Stimulated activated effector memory CD8-positive, alpha-beta T cell treated with anti-CD3 and anti-CD28 coated beads, Interleukin-12 subunit alpha, Interleukin-12 subunit beta, amount 100 ng/mL, for 72 hours (primary cell): ENCODE data around the gene USP9Y.
"Not testable (repeated sequence)": the region's sequence is repeated elsewhere in the genome, so short reads cannot be mapped to it uniquely, and the experiment has no call there.

ENCODE experiments used
- ATAC-seq: fragments of 150-1000 bp; cut with Tn5 transposase; 2 replicates; pipeline ENCODE4 v1.10.0; 2021
- DNase-seq, 2 donors: peaks; one replicate each; pipeline ENCODE4 v3.0.0; 2021 to 2022; ENCODE audit warnings: low spot score in 2 of 2
- H3K27ac Mint-ChIP-seq: one replicate; pipeline ENCODE4 v1.8.0; 2022; ENCODE audit warnings: mild to moderate bottlenecking, mixed read lengths
- H3K36me3 Mint-ChIP-seq: one replicate; pipeline ENCODE4 v1.8.0; 2022; ENCODE audit warnings: mild to moderate bottlenecking, mixed read lengths
- H3K4me1 Mint-ChIP-seq: one replicate; pipeline ENCODE4 v1.8.0; 2022; ENCODE audit warnings: mixed read lengths
- H3K4me3 Mint-ChIP-seq: one replicate; pipeline ENCODE4 v1.8.0; 2022; ENCODE audit warnings: mild to moderate bottlenecking, mixed read lengths
- H3K9me3 Mint-ChIP-seq: one replicate; pipeline ENCODE4 v1.8.0; 2022; ENCODE audit warnings: mixed read lengths

USP9Y gene, protein sequence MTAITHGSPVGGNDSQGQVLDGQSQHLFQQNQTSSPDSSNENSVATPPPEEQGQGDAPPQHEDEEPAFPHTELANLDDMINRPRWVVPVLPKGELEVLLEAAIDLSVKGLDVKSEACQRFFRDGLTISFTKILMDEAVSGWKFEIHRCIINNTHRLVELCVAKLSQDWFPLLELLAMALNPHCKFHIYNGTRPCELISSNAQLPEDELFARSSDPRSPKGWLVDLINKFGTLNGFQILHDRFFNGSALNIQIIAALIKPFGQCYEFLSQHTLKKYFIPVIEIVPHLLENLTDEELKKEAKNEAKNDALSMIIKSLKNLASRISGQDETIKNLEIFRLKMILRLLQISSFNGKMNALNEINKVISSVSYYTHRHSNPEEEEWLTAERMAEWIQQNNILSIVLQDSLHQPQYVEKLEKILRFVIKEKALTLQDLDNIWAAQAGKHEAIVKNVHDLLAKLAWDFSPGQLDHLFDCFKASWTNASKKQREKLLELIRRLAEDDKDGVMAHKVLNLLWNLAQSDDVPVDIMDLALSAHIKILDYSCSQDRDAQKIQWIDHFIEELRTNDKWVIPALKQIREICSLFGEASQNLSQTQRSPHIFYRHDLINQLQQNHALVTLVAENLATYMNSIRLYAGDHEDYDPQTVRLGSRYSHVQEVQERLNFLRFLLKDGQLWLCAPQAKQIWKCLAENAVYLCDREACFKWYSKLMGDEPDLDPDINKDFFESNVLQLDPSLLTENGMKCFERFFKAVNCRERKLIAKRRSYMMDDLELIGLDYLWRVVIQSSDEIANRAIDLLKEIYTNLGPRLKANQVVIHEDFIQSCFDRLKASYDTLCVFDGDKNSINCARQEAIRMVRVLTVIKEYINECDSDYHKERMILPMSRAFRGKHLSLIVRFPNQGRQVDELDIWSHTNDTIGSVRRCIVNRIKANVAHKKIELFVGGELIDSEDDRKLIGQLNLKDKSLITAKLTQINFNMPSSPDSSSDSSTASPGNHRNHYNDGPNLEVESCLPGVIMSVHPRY (N-terminal part only)

DNA sequence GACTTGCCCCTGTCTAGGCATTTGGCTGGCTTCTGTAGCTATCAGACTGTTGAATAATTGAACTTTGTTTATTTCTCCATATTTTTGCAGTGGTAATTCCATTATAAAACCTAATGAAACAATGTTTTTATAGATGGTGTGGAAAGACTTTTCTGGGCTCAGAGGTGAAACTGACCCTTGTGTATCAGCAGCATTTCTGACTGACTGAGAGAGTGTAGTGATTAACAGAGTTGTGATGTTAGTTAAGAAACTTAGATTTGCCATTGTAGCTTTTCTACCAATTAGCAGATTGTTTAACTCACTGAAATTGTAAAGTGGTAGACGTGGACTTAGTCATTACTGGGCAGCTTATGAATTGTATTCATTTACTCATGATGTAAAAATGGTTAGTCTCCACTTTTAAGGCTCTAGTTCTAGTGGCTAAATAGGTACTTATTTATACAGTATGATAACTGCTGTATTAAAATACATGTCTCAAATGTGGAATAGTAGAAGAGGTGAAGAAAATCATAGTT lies at the start of gene USP9Y:
Gene USP9Y, plus strand, starts transcription at position 51 of the 515 bp plus-strand sequence. CDS start 8,217 bp downstream, outside the sequence.
- Mint-ChIP-seq H3K4me3 (no peak within 1 kb of the TSS), H3K36me3 (peaks cover 45% of the 10 kb centered on the region), H3K4me1 (peaks cover 23% of the 10 kb centered on the region), H3K27ac (no peak within 1 kb of the TSS), H3K9me3 (peaks cover 10% of the 10 kb centered on the region)
- ATAC-seq, result no peak
- DNase-seq, result no peak

- DNase-seq (no peak), ATAC-seq (no peak)
- Mint-ChIP-seq H3K9me3 (no peaks in the 10 kb centered on the region), H3K36me3 (no peaks in the 10 kb centered on the region), H3K4me1 (no peaks in the 10 kb centered on the region), H3K4me3 (no peak overlapping the region), H3K27ac (no peak overlapping the region)
Measured at GRCh38 chrY:12651621-12652036, 49.4 kb upstream of the USP9Y start.

GRCh38 chrY:12661745-12662681 lies 39.0 kb upstream of the USP9Y start:
- peak; percentile 9 to 84 for DNase-seq
- peaks cover 4% of the 10 kb centered on the region for H3K4me1 Mint-ChIP-seq
- H3K36me3 Mint-ChIP-seq, result peaks cover 40% of the 10 kb centered on the region
- peak overlapping the region; percentile 91 for H3K27ac Mint-ChIP-seq
- peak overlapping the region; percentile 83 for H3K4me3 Mint-ChIP-seq
- ATAC-seq, result peak; percentile 82
- no peaks in the 10 kb centered on the region for H3K9me3 Mint-ChIP-seq

- peak; percentile 6 to 86 for DNase-seq
Measured at GRCh38 chrY:12662745-12663591, 38.1 kb upstream of the USP9Y start.

DNA sequence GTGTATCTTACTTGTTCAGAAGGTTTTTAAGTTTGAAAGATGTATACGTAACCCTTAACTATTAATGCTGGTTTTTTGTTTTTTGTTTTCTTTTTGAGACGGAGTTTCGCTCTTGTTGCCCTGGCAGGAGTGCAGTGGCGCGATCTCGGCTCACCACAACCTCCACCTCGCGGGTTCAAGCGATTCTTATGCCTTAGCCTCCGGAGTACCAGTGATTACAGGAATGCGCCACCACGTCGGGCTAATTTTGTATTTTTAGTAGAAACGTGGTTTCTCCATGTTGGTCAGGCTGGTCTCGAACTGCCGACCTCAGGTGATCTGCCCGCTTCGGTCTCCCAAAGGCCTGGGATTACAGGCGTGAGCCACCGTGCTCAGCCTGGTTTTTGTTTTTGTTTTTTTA lies 37.2 kb upstream of the USP9Y start:
- peak in 1 of 2 donors; percentile 55 for DNase-seq
- H3K4me3 Mint-ChIP-seq, result peak overlapping the region; percentile 83
- not testable (repeated sequence) for H3K4me1 Mint-ChIP-seq, H3K9me3 Mint-ChIP-seq, ATAC-seq
- H3K36me3 Mint-ChIP-seq, result peaks cover 51% of the 10 kb centered on the region
- H3K27ac Mint-ChIP-seq, result peak overlapping the region; percentile 91

More at GRCh38 chrY:12662745-12663591, 38.1 kb upstream of the USP9Y start:
- Mint-ChIP-seq H3K36me3 (peaks cover 42% of the 10 kb centered on the region), H3K27ac (peak overlapping the region; percentile 91), H3K4me1 (peaks cover 4% of the 10 kb centered on the region), H3K9me3 (no peaks in the 10 kb centered on the region), H3K4me3 (peak overlapping the region; percentile 83)
- ATAC-seq, result peak; percentile 58

GRCh38 chrY:12678111-12678510 lies 22.9 kb upstream of the USP9Y start:
- Mint-ChIP-seq H3K36me3 (peaks cover 8% of the 10 kb centered on the region), H3K4me1 (peaks cover 26% of the 10 kb centered on the region), H3K9me3 (no peaks in the 10 kb centered on the region), H3K27ac (no peak overlapping the region), H3K4me3 (no peak overlapping the region)
- no peak for ATAC-seq
- DNase-seq, result no peak

GRCh38 chrY:12681535-12681934 lies 19.5 kb upstream of the USP9Y start:
- DNase-seq (no peak), ATAC-seq (no peak)
- H3K4me1 Mint-ChIP-seq, result peaks cover 26% of the 10 kb centered on the region
- no peak overlapping the region for H3K4me3 Mint-ChIP-seq
- H3K9me3 Mint-ChIP-seq, result no peaks in the 10 kb centered on the region
- H3K36me3 Mint-ChIP-seq, result peaks cover 12% of the 10 kb centered on the region
- peak overlapping the region; percentile 26 for H3K27ac Mint-ChIP-seq

GRCh38 chrY:12688337-12688736 lies 12.7 kb upstream of the USP9Y start:
- Mint-ChIP-seq H3K4me3 (no peak overlapping the region), H3K9me3 (peaks cover 3% of the 10 kb centered on the region), H3K27ac (peak overlapping the region; percentile 40), H3K4me1 (peaks cover 1% of the 10 kb centered on the region), H3K36me3 (peaks cover 63% of the 10 kb centered on the region)
- DNase-seq, result no peak
- ATAC-seq, result no peak

- DNase-seq (no peak), ATAC-seq (no peak)
- Mint-ChIP-seq H3K9me3 (peaks cover 10% of the 10 kb centered on the region), H3K36me3 (peaks cover 34% of the 10 kb centered on the region), H3K4me1 (peaks cover 12% of the 10 kb centered on the region), H3K4me3 (no peak overlapping the region), H3K27ac (no peak overlapping the region)
Measured at GRCh38 chrY:12700087-12700486, 944 bp upstream of the USP9Y start.

DNA sequence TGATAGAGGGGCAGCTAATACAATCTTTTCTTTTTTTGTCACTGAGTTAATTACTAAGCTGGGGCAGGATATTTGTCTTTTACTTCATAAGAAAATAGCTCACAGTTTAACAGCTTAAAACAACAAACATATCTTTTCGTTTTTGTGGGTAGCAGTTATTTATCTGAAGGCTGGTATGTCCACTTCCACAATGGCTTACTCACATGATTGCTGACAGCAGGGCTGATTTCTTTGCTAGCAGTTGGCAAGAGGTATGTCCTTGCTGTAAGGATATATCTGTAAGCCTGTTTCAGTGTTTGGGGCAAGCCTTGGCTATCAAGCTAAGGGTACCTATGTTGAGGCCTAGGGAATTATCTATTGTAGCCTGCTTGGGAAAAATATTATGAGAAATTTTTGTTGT lies 1.1 kb downstream of the USP9Y start:
- H3K4me3 Mint-ChIP-seq, result no peak overlapping the region
- DNase-seq (no peak), ATAC-seq (no peak)
- H3K27ac Mint-ChIP-seq, result no peak overlapping the region
- peaks cover 26% of the 10 kb centered on the region for H3K4me1 Mint-ChIP-seq
- H3K36me3 Mint-ChIP-seq, result peaks cover 54% of the 10 kb centered on the region
- peaks cover 10% of the 10 kb centered on the region for H3K9me3 Mint-ChIP-seq

DNA sequence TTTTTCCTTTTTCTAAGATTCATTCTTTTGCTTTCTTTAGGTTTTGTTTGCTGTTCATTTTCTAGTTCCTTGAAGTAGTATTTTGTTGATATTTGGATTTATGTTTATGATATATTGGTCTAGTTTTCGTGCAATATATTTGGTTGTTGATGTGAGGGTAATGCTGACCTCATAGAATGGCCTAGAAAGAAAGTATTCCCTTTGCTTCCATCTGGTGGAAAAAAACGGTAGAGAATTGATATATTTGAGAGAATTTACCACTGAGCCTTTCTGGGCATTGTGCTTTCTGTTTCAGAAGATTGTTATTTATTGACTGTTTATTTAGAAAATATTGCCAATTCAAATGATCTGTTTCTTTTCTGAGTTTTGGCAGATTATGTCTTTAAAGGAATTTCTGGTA lies 9.4 kb downstream of the USP9Y start:
- H3K9me3 Mint-ChIP-seq, result no peaks in the 10 kb centered on the region
- no peak for DNase-seq
- H3K27ac Mint-ChIP-seq, result no peak overlapping the region
- peaks cover 74% of the 10 kb centered on the region for H3K36me3 Mint-ChIP-seq
- no peak for ATAC-seq
- no peak overlapping the region for H3K4me3 Mint-ChIP-seq
- peaks cover 22% of the 10 kb centered on the region for H3K4me1 Mint-ChIP-seq

DNA sequence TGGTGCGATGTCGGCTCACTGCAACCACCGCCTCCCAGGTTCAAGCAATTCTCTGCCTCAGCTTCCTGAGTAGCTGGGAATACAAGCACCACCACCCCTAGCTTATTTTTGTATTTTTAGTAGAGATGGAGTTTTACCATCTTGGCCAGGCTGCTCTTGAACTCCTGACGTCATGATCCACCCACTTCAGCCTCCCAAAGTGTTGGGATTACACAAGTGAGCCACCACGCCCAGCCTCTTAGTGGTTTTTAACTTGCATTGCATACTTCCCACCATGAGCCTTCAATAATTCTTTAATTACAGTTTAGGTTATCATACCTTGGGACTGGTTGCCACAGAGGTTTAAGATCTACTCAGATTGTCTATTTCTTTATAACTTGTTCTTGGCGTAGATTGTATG lies 14.3 kb downstream of the USP9Y start:
- no peaks in the 10 kb centered on the region for H3K9me3 Mint-ChIP-seq
- DNase-seq (no peak), ATAC-seq (no peak)
- H3K36me3 Mint-ChIP-seq, result peaks cover 46% of the 10 kb centered on the region
- peaks cover 9% of the 10 kb centered on the region for H3K4me1 Mint-ChIP-seq
- no peak overlapping the region for H3K4me3 Mint-ChIP-seq
- no peak overlapping the region for H3K27ac Mint-ChIP-seq

GRCh38 chrY:12729746-12730145 lies 28.7 kb downstream of the USP9Y start:
- Mint-ChIP-seq H3K9me3 (no peaks in the 10 kb centered on the region), H3K4me3 (no peak overlapping the region), H3K4me1 (peaks cover 15% of the 10 kb centered on the region), H3K36me3 (peaks cover 63% of the 10 kb centered on the region), H3K27ac (no peak overlapping the region)
- ATAC-seq, result no peak
- no peak for DNase-seq
